Liver (tissue), 3 donors: ENCODE measurements around the gene AKNAD1.

Experiments used
- CTCF ChIP-seq: fragments of 150-350 bp; IDR thresholded peaks from 2 replicates; pipeline ENCODE4 v1.5.1; 2017; ENCODE audit warnings: improper control_type of control experiment, low read depth, low read length; ENCODE audit not compliant: missing input control
- GABPA ChIP-seq, 2 donors: IDR thresholded peaks in 1 of 2; conservative IDR thresholded peaks in 1 of 2; 2 replicates each; pipeline ENCODE4 v1.6.1; 2016; ENCODE audit warnings: antibody characterized with exemption in 2 of 2, mild to moderate bottlenecking in 1 of 2, moderate library complexity in 1 of 2
- MAX ChIP-seq: IDR thresholded peaks from 2 replicates; pipeline ENCODE4 v1.6.1; 2016; ENCODE audit warnings: antibody characterized with exemption
- SP1 ChIP-seq: IDR thresholded peaks from 2 replicates; pipeline ENCODE4 v1.6.1; 2018; ENCODE audit warnings: antibody characterized with exemption, mild to moderate bottlenecking
- TAF1 ChIP-seq: conservative IDR thresholded peaks from 2 replicates; pipeline ENCODE4 v1.6.1; 2016; ENCODE audit warnings: antibody characterized with exemption, mild to moderate bottlenecking
- TF ChIP-seq, protein P1 (sequence below): IDR thresholded peaks from 2 replicates; pipeline ENCODE4 v1.6.1; 2016; ENCODE audit warnings: antibody characterized with exemption
- TF ChIP-seq, protein P2 (sequence below): IDR thresholded peaks from 2 replicates; pipeline ENCODE4 v1.6.1; 2016; ENCODE audit warnings: antibody characterized with exemption, mild to moderate bottlenecking
- donor health status: healthy.
- donor health status: healthy.

- TF ChIP-seq CTCF (no peak), TAF1 (no peak), SP1 (no peak), MAX (no peak), GABPA (IDR thresholded peaks at IDR 0.05 in 1 of 2, conservative IDR thresholded peaks at IDR 0.05 in 1 of 2) (no peak)
- TF ChIP-seq, protein P1, sequence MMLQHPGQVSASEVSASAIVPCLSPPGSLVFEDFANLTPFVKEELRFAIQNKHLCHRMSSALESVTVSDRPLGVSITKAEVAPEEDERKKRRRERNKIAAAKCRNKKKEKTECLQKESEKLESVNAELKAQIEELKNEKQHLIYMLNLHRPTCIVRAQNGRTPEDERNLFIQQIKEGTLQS = no peak
- TF ChIP-seq, protein P2, sequence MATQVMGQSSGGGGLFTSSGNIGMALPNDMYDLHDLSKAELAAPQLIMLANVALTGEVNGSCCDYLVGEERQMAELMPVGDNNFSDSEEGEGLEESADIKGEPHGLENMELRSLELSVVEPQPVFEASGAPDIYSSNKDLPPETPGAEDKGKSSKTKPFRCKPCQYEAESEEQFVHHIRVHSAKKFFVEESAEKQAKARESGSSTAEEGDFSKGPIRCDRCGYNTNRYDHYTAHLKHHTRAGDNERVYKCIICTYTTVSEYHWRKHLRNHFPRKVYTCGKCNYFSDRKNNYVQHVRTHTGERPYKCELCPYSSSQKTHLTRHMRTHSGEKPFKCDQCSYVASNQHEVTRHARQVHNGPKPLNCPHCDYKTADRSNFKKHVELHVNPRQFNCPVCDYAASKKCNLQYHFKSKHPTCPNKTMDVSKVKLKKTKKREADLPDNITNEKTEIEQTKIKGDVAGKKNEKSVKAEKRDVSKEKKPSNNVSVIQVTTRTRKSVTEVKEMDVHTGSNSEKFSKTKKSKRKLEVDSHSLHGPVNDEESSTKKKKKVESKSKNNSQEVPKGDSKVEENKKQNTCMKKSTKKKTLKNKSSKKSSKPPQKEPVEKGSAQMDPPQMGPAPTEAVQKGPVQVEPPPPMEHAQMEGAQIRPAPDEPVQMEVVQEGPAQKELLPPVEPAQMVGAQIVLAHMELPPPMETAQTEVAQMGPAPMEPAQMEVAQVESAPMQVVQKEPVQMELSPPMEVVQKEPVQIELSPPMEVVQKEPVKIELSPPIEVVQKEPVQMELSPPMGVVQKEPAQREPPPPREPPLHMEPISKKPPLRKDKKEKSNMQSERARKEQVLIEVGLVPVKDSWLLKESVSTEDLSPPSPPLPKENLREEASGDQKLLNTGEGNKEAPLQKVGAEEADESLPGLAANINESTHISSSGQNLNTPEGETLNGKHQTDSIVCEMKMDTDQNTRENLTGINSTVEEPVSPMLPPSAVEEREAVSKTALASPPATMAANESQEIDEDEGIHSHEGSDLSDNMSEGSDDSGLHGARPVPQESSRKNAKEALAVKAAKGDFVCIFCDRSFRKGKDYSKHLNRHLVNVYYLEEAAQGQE = no peak
Observed at GRCh38 chr1:108845991-108846390, 10.9 kb downstream of the AKNAD1 start.
